PC-9 (cell line): ENCODE results near the gene APEH. TPM values are rescaled to one million over a fixed set of nuclear protein-coding genes. Genes with fewer than 3 reads are reported as not detected.

Source experiments
- BruUV-seq: library from RNA; stranded (reverse); fragments of 400-500 nt; replicated peaks from 2 replicates; lab custom pipeline; 2021; lab: Mats Ljungman, UMichigan
- CTCF ChIA-PET: fragments of 300-600 bp; sonication (Branson Sonifier 250); formaldehyde crosslinking; loops from one replicate; lab custom pipeline; 2022; ENCODE audit warnings: antibody characterized with exemption; lab: Charles Lee
- POLR2A ChIA-PET: fragments of 300-600 bp; sonication (Branson Sonifier 250); formaldehyde crosslinking; loops from one replicate; lab custom pipeline; 2022; ENCODE audit warnings: antibody characterized with exemption; ENCODE audit not compliant: unreplicated experiment; lab: Charles Lee
- DNase-seq, 2 experiments: peaks; one replicate each; pipeline versions ENCODE4 v3.0.0 to v3.0.0-alpha.2; 2015 to 2022; ENCODE audit warnings: mixed read lengths in 1 of 2
- H2AFZ ChIP-seq: fragments of 200-600 bp; sonication (generic); 2 replicates; pipeline ENCODE4 v1.8.1; 2017; ENCODE audit warnings: antibody characterized with exemption
- H3F3A ChIP-seq: fragments of 200-600 bp; sonication (generic); 2 replicates; pipeline ENCODE4 v1.8.1; 2017; ENCODE audit warnings: antibody characterized with exemption, mild to moderate bottlenecking, low read depth; ENCODE audit not compliant: insufficient read depth
- H3K27ac ChIP-seq: fragments of 200-600 bp; sonication (generic); 2 replicates; pipeline ENCODE4 v1.6.1; 2016; ENCODE audit warnings: mixed run types
- H3K27me3 ChIP-seq: fragments of 200-600 bp; sonication (generic); 2 replicates; pipeline ENCODE4 v1.6.1; 2016; ENCODE audit warnings: low read depth, mixed run types; ENCODE audit not compliant: insufficient read depth
- H3K36me3 ChIP-seq: fragments of 200-600 bp; sonication (generic); 2 replicates; pipeline ENCODE4 v1.6.1; 2016; ENCODE audit warnings: low read depth, mixed run types
- H3K4me1 ChIP-seq: fragments of 200-600 bp; sonication (generic); replicated peaks from 2 replicates; pipeline ENCODE4 v1.6.1; 2016; ENCODE audit warnings: mixed run types; ENCODE audit not compliant: insufficient read depth
- H3K4me2 ChIP-seq: fragments of 200-600 bp; sonication (generic); 2 replicates; pipeline ENCODE4 v1.6.1; 2017; ENCODE audit warnings: mixed run types
- H3K4me3 ChIP-seq: fragments of 200-600 bp; sonication (generic); 2 replicates; pipeline ENCODE4 v1.6.1; 2016; ENCODE audit warnings: mixed run types
- H3K79me2 ChIP-seq: fragments of 200-600 bp; sonication (generic); 2 replicates; pipeline ENCODE4 v1.6.1; 2017; ENCODE audit warnings: low read depth, mixed run types
- H3K9me2 ChIP-seq: fragments of 200-600 bp; sonication (generic); 2 replicates; pipeline ENCODE4 v1.8.1; 2017; ENCODE audit warnings: mild to moderate bottlenecking; ENCODE audit not compliant: insufficient read depth
- H3K9me3 ChIP-seq: fragments of 200-600 bp; sonication (generic); 2 replicates; pipeline ENCODE4 v1.8.1; 2016; ENCODE audit warnings: low read depth; ENCODE audit not compliant: insufficient read depth
- H4K20me1 ChIP-seq: fragments of 200-600 bp; sonication (generic); 2 replicates; pipeline ENCODE4 v1.8.1; 2017; ENCODE audit not compliant: insufficient read depth
- EZH2 ChIP-seq: fragments of 200-600 bp; sonication (generic); IDR thresholded peaks from 2 replicates; pipeline ENCODE4 v1.8.0; 2017; ENCODE audit warnings: antibody characterized with exemption, low read depth
- intact Hi-C: fragments of 100-400 bp; cut with micrococcal nuclease; formaldehyde crosslinking; loops from one replicate; pipeline ENCODE4 v1.10.0; 2022; ENCODE audit not compliant: unreplicated experiment
- total RNA-seq: library from RNA; stranded (reverse); gene quantifications from 2 replicates; pipeline ENCODE4 v1.2.3, GENCODE V29; 2021
- TF ChIP-seq, protein P1 (sequence below): fragments of 200-600 bp; sonication (generic); conservative IDR thresholded peaks from 2 replicates; pipeline ENCODE4 v1.6.1; 2017; ENCODE audit warnings: mixed run types, antibody characterized with exemption, mild to moderate bottlenecking, moderate library complexity

APEH gene
- total RNA-seq, 1 experiment from 2014 or later = 131 TPM

DNA sequence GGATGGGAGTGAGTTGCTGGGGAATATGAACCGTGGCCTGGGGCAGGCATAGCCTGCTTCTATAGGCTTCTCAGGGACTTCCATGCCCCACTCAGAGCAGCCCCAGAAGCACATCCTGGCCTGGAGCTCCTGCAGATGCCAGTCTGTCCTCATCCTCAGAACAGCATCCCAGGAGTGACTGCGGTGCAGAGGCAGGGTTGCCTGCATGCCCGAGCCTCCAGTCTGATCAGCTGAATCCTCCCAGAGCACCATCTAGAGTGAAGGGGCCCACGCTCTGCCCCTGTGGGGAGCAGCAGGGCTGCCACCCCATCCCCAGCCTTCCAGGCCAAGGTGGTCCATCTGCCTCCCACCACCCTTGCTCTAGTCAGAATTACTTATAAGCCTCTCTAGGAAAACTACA is 44.7 kb upstream of the APEH start:
- Histone ChIP-seq H3K4me3 (no peak overlapping the region), H4K20me1 (no peaks in the 10 kb centered on the region), H3K27ac (no peak overlapping the region), H3K36me3 (no peaks in the 10 kb centered on the region), H3K27me3 (no peaks in the 10 kb centered on the region), H2AFZ (no peak overlapping the region), H3K9me3 (no peaks in the 10 kb centered on the region), H3K4me2 (no peak overlapping the region), H3K9me2 (no peaks in the 10 kb centered on the region), H3K4me1 (0 out of 2 replicates have a peak, but pooled peaks cover 4% of the 10 kb centered on the region), H3F3A (no peaks in the 10 kb centered on the region), H3K79me2 (no peaks in the 10 kb centered on the region)
- DNase-seq = no peak
- TF ChIP-seq, protein P1, sequence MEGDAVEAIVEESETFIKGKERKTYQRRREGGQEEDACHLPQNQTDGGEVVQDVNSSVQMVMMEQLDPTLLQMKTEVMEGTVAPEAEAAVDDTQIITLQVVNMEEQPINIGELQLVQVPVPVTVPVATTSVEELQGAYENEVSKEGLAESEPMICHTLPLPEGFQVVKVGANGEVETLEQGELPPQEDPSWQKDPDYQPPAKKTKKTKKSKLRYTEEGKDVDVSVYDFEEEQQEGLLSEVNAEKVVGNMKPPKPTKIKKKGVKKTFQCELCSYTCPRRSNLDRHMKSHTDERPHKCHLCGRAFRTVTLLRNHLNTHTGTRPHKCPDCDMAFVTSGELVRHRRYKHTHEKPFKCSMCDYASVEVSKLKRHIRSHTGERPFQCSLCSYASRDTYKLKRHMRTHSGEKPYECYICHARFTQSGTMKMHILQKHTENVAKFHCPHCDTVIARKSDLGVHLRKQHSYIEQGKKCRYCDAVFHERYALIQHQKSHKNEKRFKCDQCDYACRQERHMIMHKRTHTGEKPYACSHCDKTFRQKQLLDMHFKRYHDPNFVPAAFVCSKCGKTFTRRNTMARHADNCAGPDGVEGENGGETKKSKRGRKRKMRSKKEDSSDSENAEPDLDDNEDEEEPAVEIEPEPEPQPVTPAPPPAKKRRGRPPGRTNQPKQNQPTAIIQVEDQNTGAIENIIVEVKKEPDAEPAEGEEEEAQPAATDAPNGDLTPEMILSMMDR = no peak
- TF ChIP-seq EZH2 = no peak
- CTCF ChIA-PET = no interaction called here
- POLR2A ChIA-PET = no interaction called here
- intact Hi-C loops = no loop called here
- BruUV-seq = no TSS peak

DNA sequence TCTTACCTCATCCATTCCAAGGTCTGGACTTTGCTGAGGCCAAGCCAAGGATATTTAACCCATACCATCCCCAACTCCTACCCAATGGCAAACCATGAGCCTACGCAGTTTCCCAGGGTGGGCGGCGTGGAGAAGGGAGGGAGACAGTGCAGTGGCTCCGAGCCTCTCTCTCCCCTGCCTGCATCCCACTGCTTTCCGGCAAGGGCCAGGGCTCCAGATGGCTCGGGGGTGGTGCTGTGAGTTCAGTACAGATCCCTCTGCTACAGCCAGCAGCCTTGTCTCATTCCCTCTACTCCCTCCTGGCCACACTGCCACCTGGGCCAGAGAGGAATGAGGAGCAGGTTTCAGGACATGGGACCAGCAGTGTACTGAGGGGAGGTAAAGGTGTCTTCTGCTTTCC is 44.3 kb upstream of the APEH start:
- BruUV-seq = no TSS peak
- H3F3A ChIP-seq = no peaks in the 10 kb centered on the region
- no peak overlapping the region for H3K27ac ChIP-seq
- 0 out of 2 replicates have a peak, but pooled peaks cover 4% of the 10 kb centered on the region for H3K4me1 ChIP-seq
- no peaks in the 10 kb centered on the region for H3K79me2 ChIP-seq
- no peaks in the 10 kb centered on the region for H3K9me2 ChIP-seq
- H2AFZ ChIP-seq = no peak overlapping the region
- no peaks in the 10 kb centered on the region for H3K9me3 ChIP-seq
- H3K36me3 ChIP-seq = no peaks in the 10 kb centered on the region
- H4K20me1 ChIP-seq = no peaks in the 10 kb centered on the region
- CTCF ChIA-PET = no interaction called here
- H3K27me3 ChIP-seq = no peaks in the 10 kb centered on the region
- H3K4me3 ChIP-seq = no peak overlapping the region
- no peak for DNase-seq
- no peak overlapping the region for H3K4me2 ChIP-seq
- TF ChIP-seq, protein P1 = no peak
- no peak for TF ChIP-seq EZH2
- POLR2A ChIA-PET = no interaction called here
- intact Hi-C loops = no loop called here

DNA sequence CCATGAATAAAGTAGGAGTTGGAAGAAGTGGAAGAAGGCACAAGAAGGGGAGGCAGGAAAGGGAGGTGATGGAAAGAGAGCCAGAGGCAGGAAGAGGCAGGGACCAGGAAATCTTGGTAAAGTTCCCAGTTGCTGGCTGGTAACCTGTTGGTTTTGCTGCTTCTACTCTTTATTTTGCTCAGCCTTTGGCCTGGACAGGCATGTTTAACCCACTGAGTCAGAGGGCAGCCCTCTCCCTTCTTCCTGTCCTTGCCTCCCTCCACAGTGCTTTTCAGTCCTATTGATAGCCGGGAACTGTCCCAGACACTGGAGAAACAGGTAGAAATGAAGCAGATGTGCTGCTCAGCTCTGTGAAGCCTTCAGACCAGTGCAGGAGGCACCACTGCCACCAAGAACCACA is 43.4 kb upstream of the APEH start:
- POLR2A ChIA-PET = no interaction called here
- intact Hi-C loops = no loop called here
- no peaks in the 10 kb centered on the region for H3K79me2 ChIP-seq

More for the DNA sequence above, 43.4 kb upstream of the APEH start:
- Histone ChIP-seq H3K9me2 (no peaks in the 10 kb centered on the region), H3K27ac (no peak overlapping the region), H4K20me1 (no peaks in the 10 kb centered on the region), H3K36me3 (no peaks in the 10 kb centered on the region), H3K9me3 (no peaks in the 10 kb centered on the region), H3K4me2 (no peak overlapping the region), H3F3A (no peaks in the 10 kb centered on the region), H2AFZ (no peak overlapping the region), H3K27me3 (no peaks in the 10 kb centered on the region), H3K4me1 (0 out of 2 replicates have a peak, but pooled peaks cover 4% of the 10 kb centered on the region), H3K4me3 (no peak overlapping the region)
- CTCF ChIA-PET = no interaction called here
- no peak for DNase-seq
- TF ChIP-seq EZH2 = no peak
- TF ChIP-seq, protein P1 = no peak
- BruUV-seq = no TSS peak
